WTC11 (cell line): Measurements from ENCODE around the gene NEK5. TPM values are rescaled to one million over a fixed set of nuclear protein-coding genes. Genes with fewer than 3 reads are reported as not detected.
"Not testable (repeated sequence)": the region's sequence is repeated elsewhere in the genome, so short reads cannot be mapped to it uniquely, and the experiment has no call there.

Experiments
- ATAC-seq: fragments of 200-7000 bp; cut with Tn5 transposase; 2 replicates; pipeline ENCODE4 v1.10.0; 2021; ENCODE audit warnings: mild to moderate bottlenecking, moderate library complexity
- CTCF ChIA-PET: fragments of 300-600 bp; sonication (Branson Sonifier 250); formaldehyde crosslinking; loops from one replicate; lab custom pipeline; 2021; ENCODE audit warnings: antibody characterized with exemption; lab: Charles Lee
- POLR2A ChIA-PET: fragments of 350-600 bp; sonication (Branson Sonifier 250); formaldehyde crosslinking; loops from one replicate; lab custom pipeline; 2021; ENCODE audit warnings: antibody characterized with exemption; lab: Charles Lee
- DNase-seq: peaks from one replicate; pipeline ENCODE4 v3.0.0; 2021; ENCODE audit warnings: low spot score
- H3K27ac Mint-ChIP-seq: 2 replicates; pipeline ENCODE4 v1.8.0; 2021; ENCODE audit warnings: mixed read lengths
- H3K27me3 Mint-ChIP-seq: 2 replicates; pipeline ENCODE4 v1.8.0; 2021; ENCODE audit warnings: low read depth, mild to moderate bottlenecking, moderate library complexity, mixed read lengths
- H3K36me3 Mint-ChIP-seq: 2 replicates; pipeline ENCODE4 v1.8.0; 2021; ENCODE audit warnings: mixed read lengths
- H3K4me1 Mint-ChIP-seq: 2 replicates; pipeline ENCODE4 v1.8.0; 2022; ENCODE audit warnings: mixed read lengths
- H3K4me3 Mint-ChIP-seq: 2 replicates; pipeline ENCODE4 v1.8.0; 2021; ENCODE audit warnings: mild to moderate bottlenecking, moderate library complexity, mixed read lengths
- H3K9me3 Mint-ChIP-seq: 2 replicates; pipeline ENCODE4 v1.8.0; 2021; ENCODE audit warnings: mixed read lengths
- ARID4B ChIP-seq: sonication (generic); formaldehyde crosslinking; IDR thresholded peaks from 2 replicates; pipeline ENCODE4 v1.8.0; 2023; ENCODE audit warnings: missing genetic modification reagents, mild to moderate bottlenecking, borderline replicate concordance
- ATF1 ChIP-seq: sonication (generic); formaldehyde crosslinking; IDR thresholded peaks from 2 replicates; pipeline ENCODE4 v1.8.1; 2023; ENCODE audit warnings: mild to moderate bottlenecking, moderate library complexity, missing genetic modification reagents
- ATF3 ChIP-seq: sonication (generic); formaldehyde crosslinking; conservative IDR thresholded peaks from 2 replicates; pipeline ENCODE4 v1.8.1; 2022; ENCODE audit warnings: mild to moderate bottlenecking, missing genetic modification reagents
- ATF6 ChIP-seq: sonication (generic); formaldehyde crosslinking; IDR thresholded peaks from 2 replicates; pipeline ENCODE4 v1.8.1; 2023; ENCODE audit warnings: mild to moderate bottlenecking, missing genetic modification reagents
- CREB1 ChIP-seq: sonication (generic); formaldehyde crosslinking; IDR thresholded peaks from 2 replicates; pipeline ENCODE4 v1.8.0; 2023; ENCODE audit warnings: mild to moderate bottlenecking, missing genetic modification reagents
- CREM ChIP-seq: sonication (generic); formaldehyde crosslinking; IDR thresholded peaks from 2 replicates; pipeline ENCODE4 v1.8.1; 2022; ENCODE audit warnings: mild to moderate bottlenecking, missing genetic modification reagents, moderate library complexity
- E2F5 ChIP-seq: sonication (generic); formaldehyde crosslinking; IDR thresholded peaks from 2 replicates; pipeline ENCODE4 v1.8.1; 2022; ENCODE audit warnings: mild to moderate bottlenecking, moderate library complexity, missing genetic modification reagents
- ELF4 ChIP-seq: sonication (generic); formaldehyde crosslinking; IDR thresholded peaks from 2 replicates; pipeline ENCODE4 v1.8.1; 2022; ENCODE audit warnings: low read depth, mild to moderate bottlenecking, moderate library complexity, missing genetic modification reagents
- ESRRA ChIP-seq: sonication (generic); formaldehyde crosslinking; IDR thresholded peaks from 2 replicates; pipeline ENCODE4 v1.8.1; 2022; ENCODE audit warnings: mild to moderate bottlenecking, missing genetic modification reagents, borderline replicate concordance
- IRF1 ChIP-seq: sonication (generic); formaldehyde crosslinking; IDR thresholded peaks from 2 replicates; pipeline ENCODE4 v1.8.0; 2023; ENCODE audit warnings: missing genetic modification reagents
- JUN ChIP-seq: sonication (generic); formaldehyde crosslinking; IDR thresholded peaks from 2 replicates; pipeline ENCODE4 v1.8.0; 2023; ENCODE audit warnings: mild to moderate bottlenecking, missing genetic modification reagents
- MXD4 ChIP-seq: fragments of 250-450 bp; sonication (Bioruptor Pico); IDR thresholded peaks from 2 replicates; pipeline ENCODE4 v1.8.0; 2021; ENCODE audit warnings: mild to moderate bottlenecking, moderate library complexity, borderline replicate concordance
- MYBL2 ChIP-seq: sonication (generic); formaldehyde crosslinking; IDR thresholded peaks from 2 replicates; pipeline ENCODE4 v1.8.1; 2023; ENCODE audit warnings: mild to moderate bottlenecking, moderate library complexity, missing genetic modification reagents
- NFYB ChIP-seq: sonication (generic); formaldehyde crosslinking; conservative IDR thresholded peaks from 2 replicates; pipeline ENCODE4 v1.8.0; 2022; ENCODE audit warnings: low read depth, missing genetic modification reagents
- NR1H2 ChIP-seq: sonication (generic); formaldehyde crosslinking; IDR thresholded peaks from 2 replicates; pipeline ENCODE4 v1.9.0; 2021; ENCODE audit warnings: mild to moderate bottlenecking, moderate library complexity, missing genetic modification reagents
- TEAD1 ChIP-seq: sonication (generic); formaldehyde crosslinking; IDR thresholded peaks from 2 replicates; pipeline ENCODE4 v1.8.0; 2022; ENCODE audit warnings: mild to moderate bottlenecking, missing genetic modification reagents
- TEAD4 ChIP-seq: sonication (generic); formaldehyde crosslinking; IDR thresholded peaks from 2 replicates; pipeline ENCODE4 v1.8.0; 2022; ENCODE audit warnings: mild to moderate bottlenecking, missing genetic modification reagents
- ZNF219 ChIP-seq: sonication (generic); formaldehyde crosslinking; IDR thresholded peaks from 2 replicates; pipeline ENCODE4 v1.8.0; 2023; ENCODE audit warnings: missing genetic modification reagents, mild to moderate bottlenecking, borderline replicate concordance
- ZNF281 ChIP-seq: sonication (generic); formaldehyde crosslinking; IDR thresholded peaks from 2 replicates; pipeline ENCODE4 v1.8.0; 2023; ENCODE audit warnings: mild to moderate bottlenecking, missing genetic modification reagents
- total RNA-seq: library from RNA; stranded (reverse); gene quantifications from 3 replicates; pipeline ENCODE4 v1.2.3, GENCODE V29; 2021

The NEK5 gene
- total RNA-seq, 1 experiment from 2014 or later = 0.55 TPM

GRCh38 chr13:52173970-52174369 lies 45.1 kb upstream of the NEK5 start:
- H3K4me3 Mint-ChIP-seq, H3K27ac Mint-ChIP-seq, H3K4me1 Mint-ChIP-seq, H3K27me3 Mint-ChIP-seq, H3K9me3 Mint-ChIP-seq, ATAC-seq, POLR2A ChIA-PET, CTCF ChIA-PET, DNase-seq: not testable (repeated sequence)
- H3K36me3 Mint-ChIP-seq = peaks cover 27% of the 10 kb centered on the region

- H3K4me3 Mint-ChIP-seq = no peak overlapping the region
- CTCF ChIA-PET = no interaction called here
- H3K4me1 Mint-ChIP-seq = no peaks in the 10 kb centered on the region
These were observed 44.5 kb upstream of the NEK5 start for GRCh38 chr13:52173373-52173772.

More at GRCh38 chr13:52173373-52173772, 44.5 kb upstream of the NEK5 start:
- Mint-ChIP-seq H3K27me3 (no peaks in the 10 kb centered on the region), H3K9me3 (no peaks in the 10 kb centered on the region), H3K27ac (no peak overlapping the region), H3K36me3 (peaks cover 32% of the 10 kb centered on the region)
- no peak for TF ChIP-seq ATF6 (CRISPR knock-in tag)
- no peak for TF ChIP-seq ATF3 (CRISPR knock-in tag)
- TF ChIP-seq NR1H2 = no peak
- no peak for TF ChIP-seq CREB1 (CRISPR knock-in tag)
- no peak for TF ChIP-seq ELF4 (CRISPR knock-in tag)
- no peak for TF ChIP-seq E2F5 (CRISPR knock-in tag)
- no peak for TF ChIP-seq ESRRA (CRISPR knock-in tag)
- TF ChIP-seq JUN (CRISPR knock-in tag) = no peak
- TF ChIP-seq TEAD4 (CRISPR knock-in tag) = no peak
- TF ChIP-seq ZNF219 = no peak
- TF ChIP-seq MXD4 (CRISPR knock-in tag) = no peak
- TF ChIP-seq ATF1 (CRISPR knock-in tag) = no peak
- TF ChIP-seq IRF1 = no peak
- no peak for TF ChIP-seq CREM (CRISPR knock-in tag)
- TF ChIP-seq TEAD1 = no peak
- no peak for TF ChIP-seq ARID4B (CRISPR knock-in tag)
- TF ChIP-seq ZNF281 (CRISPR knock-in tag) = no peak
- no peak for TF ChIP-seq NFYB (CRISPR knock-in tag)
- no peak for TF ChIP-seq MYBL2 (CRISPR knock-in tag)
- POLR2A ChIA-PET = no interaction called here
- ATAC-seq (no peak), DNase-seq (no peak)
